Smooth muscle cell (in vitro differentiated cells): Measurements from ENCODE around the gene TCF7L2. TPM values are rescaled to one million over a fixed set of nuclear protein-coding genes. Genes with fewer than 3 reads are reported as not detected.

ENCODE experiments used
- DNase-seq: peaks from one replicate; lab custom pipeline; 2025; ENCODE audit not compliant: unreplicated experiment; lab: John Stamatoyannopoulos, UW
- H2AFZ ChIP-seq: fragments of 200-600 bp; sonication (generic); 2 replicates; pipeline ENCODE4 v1.6.0; 2016; ENCODE audit warnings: antibody characterized with exemption, low read depth, mild to moderate bottlenecking
- H3F3A ChIP-seq: fragments of 200-600 bp; sonication (generic); 2 replicates; pipeline ENCODE4 v1.6.0; 2017; ENCODE audit warnings: antibody characterized with exemption, low read depth
- H3K27ac ChIP-seq: fragments of 200-600 bp; sonication (generic); 2 replicates; pipeline ENCODE4 v1.5.1; 2016; ENCODE audit warnings: low read depth, mild to moderate bottlenecking
- H3K27me3 ChIP-seq: fragments of 200-600 bp; sonication (generic); 2 replicates; pipeline ENCODE4 v1.6.1; 2016; ENCODE audit warnings: low read depth, mild to moderate bottlenecking
- H3K36me3 ChIP-seq: fragments of 200-600 bp; sonication (generic); 2 replicates; pipeline ENCODE4 v1.5.1; 2016; ENCODE audit warnings: low read depth
- H3K4me1 ChIP-seq: fragments of 200-600 bp; sonication (generic); 2 replicates; pipeline ENCODE4 v1.5.1; 2016; ENCODE audit warnings: low read depth
- H3K4me2 ChIP-seq: fragments of 200-600 bp; sonication (generic); 2 replicates; pipeline ENCODE4 v1.6.0; 2016; ENCODE audit warnings: mild to moderate bottlenecking
- H3K4me3 ChIP-seq: fragments of 200-600 bp; sonication (generic); 2 replicates; pipeline ENCODE4 v1.5.1; 2016; ENCODE audit warnings: mild to moderate bottlenecking
- H3K79me2 ChIP-seq: fragments of 200-600 bp; sonication (generic); 2 replicates; pipeline ENCODE4 v1.6.0; 2016; ENCODE audit warnings: low read depth, mild to moderate bottlenecking
- H3K9ac ChIP-seq: fragments of 200-600 bp; sonication (generic); 2 replicates; pipeline ENCODE4 v1.6.0; 2016; ENCODE audit warnings: low read depth
- H3K9me3 ChIP-seq: fragments of 200-600 bp; sonication (generic); replicated peaks from 2 replicates; pipeline ENCODE4 v1.5.1; 2016; ENCODE audit warnings: low read depth
- H4K20me1 ChIP-seq: fragments of 200-600 bp; sonication (generic); 2 replicates; pipeline ENCODE4 v1.6.0; 2016; ENCODE audit warnings: low read depth
- WGBS: methylation state at CpG from one replicate; pipeline ENCODE4 v1.1.7; 2016; ENCODE audit warnings: low lambda C conversion rate; 5-methylcytosine and 5-hydroxymethylcytosine counted together
- polyA plus RNA-seq: library from polyadenylated mRNA; unstranded; fragments of >200 nt; fragmentation: Nextera tagmentation; extraction: Ambion mirVana; gene quantifications from 2 replicates; pipeline ENCODE4 v1.2.1, GENCODE V29; 2016
- total RNA-seq: library from RNA; depleted of rRNA; stranded (reverse); fragments of >200 nt; gene quantifications from 2 replicates; pipeline ENCODE4 v1.2.3, GENCODE V29; 2014
- TF ChIP-seq, protein P1 (sequence below): fragments of 200-600 bp; sonication (generic); IDR thresholded peaks from 2 replicates; pipeline ENCODE4 v1.5.1; 2017; ENCODE audit warnings: borderline replicate concordance, mild to moderate bottlenecking, antibody characterized with exemption; ENCODE audit not compliant: insufficient read depth, poor library complexity, severe bottlenecking

TCF7L2 gene
- total and polyA plus RNA-seq, 2 experiments from 2014 or later: 14.6 to 17.7 TPM

DNA sequence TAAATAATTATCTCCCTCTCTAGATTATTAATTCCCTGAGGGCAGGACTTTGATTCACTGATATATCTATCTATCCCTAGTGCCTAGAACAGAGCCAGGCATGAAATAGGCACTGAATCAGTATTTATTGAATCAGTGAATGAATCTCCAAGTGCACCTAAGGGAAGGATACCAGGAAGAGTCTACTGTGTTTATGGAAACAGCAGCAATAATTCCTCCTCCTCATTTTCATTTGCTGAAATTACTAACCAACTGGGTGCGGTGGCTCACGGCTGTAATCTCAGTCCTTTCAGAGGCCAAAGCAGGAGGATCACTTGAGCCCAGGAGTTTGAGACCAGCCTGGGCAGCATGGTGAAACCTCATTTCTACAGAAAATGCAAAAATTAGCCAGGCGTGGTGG is 161.2 kb downstream of the TCF7L2 start:
- H3K79me2 ChIP-seq: peaks cover 58% of the 10 kb centered on the region
- no peak overlapping the region for H3K4me2 ChIP-seq
- 96% methylated on average over 3 of the region's 3 CpGs for WGBS

DNA sequence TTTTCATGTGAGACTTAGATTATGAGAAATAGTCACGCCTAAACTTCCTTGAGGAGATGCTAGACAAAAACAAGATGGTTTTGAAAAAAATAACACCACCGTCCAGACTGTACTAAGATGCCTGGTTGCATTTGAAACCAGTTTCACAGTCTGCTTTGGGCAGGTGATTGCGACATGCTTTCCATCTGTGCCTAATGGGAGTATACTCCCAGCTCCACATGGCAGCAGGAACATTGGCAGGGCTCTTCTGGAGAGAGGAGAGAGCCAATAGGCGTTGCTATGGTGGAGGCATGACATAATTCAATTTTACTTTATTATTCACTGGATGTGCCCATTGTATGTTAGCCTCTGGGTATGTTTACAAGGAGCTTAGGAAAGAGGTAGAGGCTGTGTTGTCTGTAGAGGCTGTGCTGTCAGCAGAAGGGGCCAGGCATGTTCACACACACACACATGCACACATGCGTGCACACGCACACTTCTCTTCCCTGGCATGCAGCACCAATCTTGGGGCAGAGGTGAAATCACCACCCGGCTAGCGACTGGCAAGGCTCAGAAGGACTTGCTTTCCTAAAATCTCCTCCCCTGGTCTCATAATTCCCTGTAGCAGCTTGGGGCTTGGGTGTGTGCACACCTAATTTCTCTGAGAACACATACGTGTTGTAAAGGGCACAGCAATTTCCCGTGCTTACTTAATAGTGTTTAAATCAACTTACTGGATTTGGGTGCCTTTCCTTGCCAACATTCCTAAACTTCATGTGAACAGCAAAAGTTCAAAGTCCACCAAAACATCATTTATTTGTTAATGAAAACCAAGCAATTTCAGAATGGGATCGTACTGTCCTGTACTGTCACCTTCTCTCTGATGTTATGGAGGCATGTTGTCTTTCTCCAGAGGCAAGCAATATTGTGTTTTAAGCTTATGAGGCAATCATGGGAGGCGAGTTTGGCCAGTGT is 162.1 kb downstream of the TCF7L2 start:
- Histone ChIP-seq H3K9ac (no peak overlapping the region), H3K9me3 (no peaks in the 10 kb centered on the region), H3K4me3 (no peak overlapping the region), H3K36me3 (no peaks in the 10 kb centered on the region), H2AFZ (no peak overlapping the region), H3K27me3 (no peaks in the 10 kb centered on the region), H3K27ac (no peak overlapping the region), H3K4me1 (no peaks in the 10 kb centered on the region), H3F3A (no peaks in the 10 kb centered on the region), H3K79me2 (peaks cover 66% of the 10 kb centered on the region), H3K4me2 (no peak overlapping the region), H4K20me1 (peaks cover 84% of the 10 kb centered on the region)
- no peak for DNase-seq
- 92% methylated on average over 12 of the region's 12 CpGs for WGBS
- TF ChIP-seq, protein P1, sequence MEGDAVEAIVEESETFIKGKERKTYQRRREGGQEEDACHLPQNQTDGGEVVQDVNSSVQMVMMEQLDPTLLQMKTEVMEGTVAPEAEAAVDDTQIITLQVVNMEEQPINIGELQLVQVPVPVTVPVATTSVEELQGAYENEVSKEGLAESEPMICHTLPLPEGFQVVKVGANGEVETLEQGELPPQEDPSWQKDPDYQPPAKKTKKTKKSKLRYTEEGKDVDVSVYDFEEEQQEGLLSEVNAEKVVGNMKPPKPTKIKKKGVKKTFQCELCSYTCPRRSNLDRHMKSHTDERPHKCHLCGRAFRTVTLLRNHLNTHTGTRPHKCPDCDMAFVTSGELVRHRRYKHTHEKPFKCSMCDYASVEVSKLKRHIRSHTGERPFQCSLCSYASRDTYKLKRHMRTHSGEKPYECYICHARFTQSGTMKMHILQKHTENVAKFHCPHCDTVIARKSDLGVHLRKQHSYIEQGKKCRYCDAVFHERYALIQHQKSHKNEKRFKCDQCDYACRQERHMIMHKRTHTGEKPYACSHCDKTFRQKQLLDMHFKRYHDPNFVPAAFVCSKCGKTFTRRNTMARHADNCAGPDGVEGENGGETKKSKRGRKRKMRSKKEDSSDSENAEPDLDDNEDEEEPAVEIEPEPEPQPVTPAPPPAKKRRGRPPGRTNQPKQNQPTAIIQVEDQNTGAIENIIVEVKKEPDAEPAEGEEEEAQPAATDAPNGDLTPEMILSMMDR: no peak

More for the DNA sequence above, 161.2 kb downstream of the TCF7L2 start:
- Histone ChIP-seq H3F3A (peaks cover 6% of the 10 kb centered on the region), H3K9ac (no peak overlapping the region), H3K27ac (no peak overlapping the region), H3K9me3 (no peaks in the 10 kb centered on the region), H2AFZ (no peak overlapping the region), H3K4me1 (no peaks in the 10 kb centered on the region), H4K20me1 (peaks cover 88% of the 10 kb centered on the region), H3K36me3 (no peaks in the 10 kb centered on the region), H3K4me3 (no peak overlapping the region), H3K27me3 (no peaks in the 10 kb centered on the region)
- DNase-seq: no peak
- TF ChIP-seq, protein P1: no peak

DNA sequence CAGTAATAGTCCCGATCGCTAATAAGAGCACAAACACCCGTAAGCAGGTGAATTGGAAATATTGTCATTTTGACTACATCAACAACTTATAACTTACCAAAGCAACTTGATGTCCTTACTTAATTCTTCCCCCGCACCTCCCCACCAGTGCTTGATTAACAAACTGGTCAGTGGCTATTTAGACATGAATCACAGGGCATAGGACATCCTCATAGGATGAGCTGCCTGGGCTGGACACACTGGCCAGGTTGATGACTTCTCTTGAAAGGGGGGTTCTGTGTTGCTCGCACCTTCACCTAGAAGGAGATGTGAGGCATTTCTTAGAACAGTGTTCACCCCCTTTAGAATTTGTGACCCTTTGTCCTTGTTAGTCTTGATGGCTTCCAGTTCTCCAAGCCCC is 163.2 kb downstream of the TCF7L2 start:
- 98% methylated on average over 5 of the region's 5 CpGs for WGBS

More for the DNA sequence above, 163.2 kb downstream of the TCF7L2 start:
- Histone ChIP-seq H2AFZ (no peak overlapping the region), H3K4me3 (no peak overlapping the region), H3K4me2 (no peak overlapping the region), H3K4me1 (no peaks in the 10 kb centered on the region), H3K27ac (no peak overlapping the region), H3F3A (no peaks in the 10 kb centered on the region), H3K9me3 (no peaks in the 10 kb centered on the region), H3K9ac (no peak overlapping the region), H4K20me1 (peaks cover 78% of the 10 kb centered on the region), H3K79me2 (peaks cover 76% of the 10 kb centered on the region), H3K36me3 (no peaks in the 10 kb centered on the region), H3K27me3 (no peaks in the 10 kb centered on the region)
- TF ChIP-seq, protein P1: no peak
- DNase-seq: no peak
